ENCODE measurements around the gene ETV7. TPM values are rescaled to one million over a fixed set of nuclear protein-coding genes. Genes with fewer than 3 reads are reported as not detected.

The ETV7 gene
- total RNA-seq, 2 donors from 2014 or later: 6.9 to 19.8 TPM

GRCh38 chr6:36336779-36337241 is 50.7 kb downstream of the ETV7 start, which contains the start of gene BNIP5:
TSS of gene BNIP5 (minus strand) at chr6:36336888. CDS start at chr6:36330690, 6,198 bp downstream.
- peaks cover 11% of the 10 kb centered on the region in 2 donors for H3K4me1 Mint-ChIP-seq (ENCODE audit: low read depth in 2 of 2)
- peaks cover 47 to 52% of the 10 kb centered on the region in 2 donors for H3K27me3 Mint-ChIP-seq
- peak; percentile 6 for DNase-seq (ENCODE audit: low spot score)
- no peaks in the 10 kb centered on the region for H3K9me3 Mint-ChIP-seq
- no peaks in the 10 kb centered on the region for H3K36me3 Mint-ChIP-seq
- H3K27ac Mint-ChIP-seq: no peak within 1 kb of the TSS
- no peak within 1 kb of the TSS for H3K4me3 Mint-ChIP-seq
- no peak for ATAC-seq

DNA sequence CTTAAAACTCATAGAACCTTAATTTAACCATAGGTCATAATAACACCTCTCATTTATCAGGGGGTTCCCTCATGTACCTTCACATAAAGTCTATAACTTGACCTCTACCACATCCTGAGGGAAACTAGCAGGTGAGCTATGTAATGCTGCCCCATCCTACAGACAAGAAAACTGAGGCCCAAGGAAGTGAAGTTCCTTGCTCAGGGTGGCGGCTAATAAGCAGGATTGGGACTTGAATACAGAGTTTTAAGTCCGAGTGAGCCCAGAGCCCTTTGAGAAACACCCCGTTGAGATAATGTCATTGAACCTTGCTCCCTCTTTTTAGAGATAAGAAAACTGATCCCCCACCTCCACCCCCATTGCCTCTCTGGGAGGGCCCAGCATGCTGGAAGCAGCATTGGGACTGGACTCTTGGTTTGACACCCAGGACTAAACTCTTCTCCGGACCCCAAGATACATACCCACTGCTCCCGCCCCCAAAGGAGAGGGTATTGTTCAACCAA is 51.2 kb downstream of the ETV7 start:
- no peak overlapping the region for H3K4me3 Mint-ChIP-seq
- H3K4me1 Mint-ChIP-seq (ENCODE audit: low read depth in 2 of 2): peaks cover 11% of the 10 kb centered on the region in 2 donors
- peaks cover 49 to 52% of the 10 kb centered on the region in 2 donors for H3K27me3 Mint-ChIP-seq
- H3K36me3 Mint-ChIP-seq: no peaks in the 10 kb centered on the region
- DNase-seq (ENCODE audit: low spot score) (peak; percentile 23), ATAC-seq (no peak)
- no peak overlapping the region for H3K27ac Mint-ChIP-seq
- H3K9me3 Mint-ChIP-seq: no peaks in the 10 kb centered on the region

- DNase-seq (ENCODE audit: low spot score) (peak; percentile 39), ATAC-seq (no peak)
- no peaks in the 10 kb centered on the region for H3K36me3 Mint-ChIP-seq
- peaks cover 7% of the 10 kb centered on the region in 2 donors for H3K4me1 Mint-ChIP-seq (ENCODE audit: low read depth in 2 of 2)
- H3K27ac Mint-ChIP-seq: no peak overlapping the region
- no peak overlapping the region for H3K4me3 Mint-ChIP-seq
- no peaks in the 10 kb centered on the region for H3K9me3 Mint-ChIP-seq
- peaks cover 44 to 49% of the 10 kb centered on the region in 2 donors for H3K27me3 Mint-ChIP-seq
Measured at GRCh38 chr6:36335465-36336207, 51.8 kb downstream of the ETV7 start.

- H3K9me3 Mint-ChIP-seq: no peaks in the 10 kb centered on the region
- H3K27ac Mint-ChIP-seq: no peak overlapping the region
- H3K4me3 Mint-ChIP-seq: no peak overlapping the region
- H3K36me3 Mint-ChIP-seq: no peaks in the 10 kb centered on the region
- DNase-seq (ENCODE audit: low spot score) (peak; percentile 40), ATAC-seq (no peak)
- H3K4me1 Mint-ChIP-seq (ENCODE audit: low read depth in 2 of 2): peaks cover 6% of the 10 kb centered on the region in 2 donors
- H3K27me3 Mint-ChIP-seq: peaks cover 40 to 45% of the 10 kb centered on the region in 2 donors
Measured at GRCh38 chr6:36334832-36335459, 52.5 kb downstream of the ETV7 start.

DNA sequence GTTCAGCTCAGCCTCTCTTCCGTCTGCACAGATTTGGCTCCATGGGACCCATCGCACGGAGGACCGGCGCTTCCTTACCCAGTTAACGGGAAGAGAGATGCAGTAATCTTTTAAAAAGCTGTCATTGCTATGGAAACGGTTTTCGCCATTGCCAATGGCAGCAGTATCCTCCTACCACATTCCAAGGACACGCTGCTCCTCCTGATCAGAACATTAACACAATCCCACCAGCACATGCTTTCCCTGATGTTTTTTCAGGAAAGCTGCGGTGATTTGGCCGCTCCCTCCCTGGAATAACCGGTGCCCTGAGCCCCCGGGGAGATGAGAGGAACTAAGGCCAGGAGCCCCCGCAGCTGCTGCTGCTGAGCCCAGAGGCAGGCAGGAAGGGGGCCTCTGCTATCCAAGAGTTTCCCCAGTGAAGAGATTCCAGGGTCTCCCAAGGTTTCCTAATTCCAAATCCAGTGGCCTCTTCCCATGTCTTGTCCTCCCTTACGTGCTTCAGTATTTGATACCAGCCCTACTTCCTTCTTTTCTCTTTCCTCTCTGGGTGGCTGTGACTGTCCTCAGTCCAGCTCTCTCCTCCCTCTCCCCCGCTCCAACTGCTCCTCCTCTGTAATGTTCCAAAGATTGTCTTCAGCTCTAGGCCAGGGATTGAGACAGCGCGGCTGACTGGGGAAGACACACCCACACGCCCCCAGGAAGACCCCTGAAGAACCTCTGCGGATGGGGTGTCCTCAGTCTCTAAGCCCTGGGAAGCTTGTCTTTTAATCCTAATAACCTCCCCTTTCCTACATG is 53.3 kb downstream of the ETV7 start:
- no peaks in the 10 kb centered on the region for H3K9me3 Mint-ChIP-seq
- peaks cover 6% of the 10 kb centered on the region in 2 donors for H3K4me1 Mint-ChIP-seq (ENCODE audit: low read depth in 2 of 2)
- DNase-seq (ENCODE audit: low spot score): peak; percentile 38
- no peak for ATAC-seq
- H3K27me3 Mint-ChIP-seq: peaks cover 37 to 40% of the 10 kb centered on the region in 2 donors
- H3K36me3 Mint-ChIP-seq: no peaks in the 10 kb centered on the region
- H3K4me3 Mint-ChIP-seq: no peak overlapping the region
- no peak overlapping the region for H3K27ac Mint-ChIP-seq

GRCh38 chr6:36333171-36333895 is 54.1 kb downstream of the ETV7 start:
- DNase-seq (ENCODE audit: low spot score) (peak; percentile 35), ATAC-seq (no peak)
- Mint-ChIP-seq H3K4me1 (ENCODE audit: low read depth in 2 of 2) (peaks cover 6% of the 10 kb centered on the region in 2 donors), H3K27ac (no peak overlapping the region), H3K9me3 (no peaks in the 10 kb centered on the region), H3K27me3 (peaks cover 37 to 40% of the 10 kb centered on the region in 2 donors), H3K36me3 (no peaks in the 10 kb centered on the region), H3K4me3 (no peak overlapping the region)

- DNase-seq (ENCODE audit: low spot score) (no peak), ATAC-seq (no peak)
- H3K27ac Mint-ChIP-seq: no peak overlapping the region
- no peaks in the 10 kb centered on the region for H3K36me3 Mint-ChIP-seq
- no peaks in the 10 kb centered on the region for H3K4me1 Mint-ChIP-seq (ENCODE audit: low read depth in 2 of 2)
- no peaks in the 10 kb centered on the region for H3K9me3 Mint-ChIP-seq
- H3K4me3 Mint-ChIP-seq: no peak overlapping the region
- peaks cover 35 to 37% of the 10 kb centered on the region in 2 donors for H3K27me3 Mint-ChIP-seq
Measured at GRCh38 chr6:36331381-36331780, 56.1 kb downstream of the ETV7 start.

DNA sequence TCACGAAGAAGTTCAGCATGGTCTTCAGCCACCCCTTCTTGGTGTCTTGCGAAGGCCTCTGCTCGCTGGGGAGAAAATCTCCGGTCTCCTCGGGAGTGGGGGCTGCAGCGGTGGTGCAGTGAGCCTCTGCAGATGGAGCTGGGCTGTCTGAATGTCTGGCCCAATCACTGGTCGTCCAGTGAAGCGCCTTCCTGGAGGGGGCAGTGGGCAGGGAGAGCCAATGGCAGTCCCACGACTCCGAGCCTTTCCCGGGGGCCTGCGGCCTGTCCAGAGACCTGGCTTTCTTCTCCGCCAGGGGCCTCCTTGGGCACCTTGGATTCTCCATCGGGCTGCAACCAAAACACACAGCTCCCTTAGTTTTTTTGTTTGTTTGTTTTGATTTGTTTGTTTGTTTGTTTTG is 57.1 kb downstream of the ETV7 start:
- no peak overlapping the region for H3K4me3 Mint-ChIP-seq
- H3K4me1 Mint-ChIP-seq (ENCODE audit: low read depth in 2 of 2): no peaks in the 10 kb centered on the region
- H3K27me3 Mint-ChIP-seq: peaks cover 31 to 32% of the 10 kb centered on the region in 2 donors
- H3K36me3 Mint-ChIP-seq: no peaks in the 10 kb centered on the region
- DNase-seq (ENCODE audit: low spot score) (no peak), ATAC-seq (no peak)
- H3K9me3 Mint-ChIP-seq: no peaks in the 10 kb centered on the region
- H3K27ac Mint-ChIP-seq: no peak overlapping the region

GRCh38 chr6:36329798-36330291 is 57.6 kb downstream of the ETV7 start:
- Mint-ChIP-seq H3K27me3 (peaks cover 25 to 27% of the 10 kb centered on the region in 2 donors), H3K36me3 (no peaks in the 10 kb centered on the region), H3K4me1 (ENCODE audit: low read depth in 2 of 2) (no peaks in the 10 kb centered on the region)

DNA sequence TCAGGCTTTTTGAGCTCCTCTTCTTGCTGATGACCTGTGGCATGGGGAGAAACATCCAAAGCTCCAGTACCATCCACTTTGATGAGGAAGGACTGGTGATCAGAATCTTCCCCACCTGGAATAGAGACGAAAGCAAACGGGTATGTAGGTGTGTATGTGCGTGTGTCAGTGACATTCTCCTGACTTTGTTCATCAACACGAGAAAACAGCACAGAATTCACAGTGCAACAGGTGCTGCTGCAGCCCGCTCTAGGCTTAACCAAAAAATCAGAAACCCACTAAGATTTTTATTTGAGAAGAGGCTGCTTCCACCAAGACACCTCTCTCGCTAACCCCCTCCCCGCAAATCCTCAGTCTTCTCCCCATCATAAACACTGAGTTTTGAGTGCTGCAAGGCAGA is 58.9 kb downstream of the ETV7 start:
- no peak overlapping the region for H3K4me3 Mint-ChIP-seq
- peaks cover 16% of the 10 kb centered on the region in 2 donors for H3K27me3 Mint-ChIP-seq
- DNase-seq (ENCODE audit: low spot score) (peak; percentile 29), ATAC-seq (no peak)
- H3K27ac Mint-ChIP-seq: no peak overlapping the region
- no peaks in the 10 kb centered on the region for H3K36me3 Mint-ChIP-seq
- H3K9me3 Mint-ChIP-seq: no peaks in the 10 kb centered on the region
- no peaks in the 10 kb centered on the region for H3K4me1 Mint-ChIP-seq (ENCODE audit: low read depth in 2 of 2)

More at GRCh38 chr6:36329798-36330291, 57.6 kb downstream of the ETV7 start:
- Mint-ChIP-seq H3K27ac (no peak overlapping the region), H3K9me3 (no peaks in the 10 kb centered on the region), H3K4me3 (no peak overlapping the region)
- DNase-seq (ENCODE audit: low spot score): no peak
- ATAC-seq: no peak

DNA sequence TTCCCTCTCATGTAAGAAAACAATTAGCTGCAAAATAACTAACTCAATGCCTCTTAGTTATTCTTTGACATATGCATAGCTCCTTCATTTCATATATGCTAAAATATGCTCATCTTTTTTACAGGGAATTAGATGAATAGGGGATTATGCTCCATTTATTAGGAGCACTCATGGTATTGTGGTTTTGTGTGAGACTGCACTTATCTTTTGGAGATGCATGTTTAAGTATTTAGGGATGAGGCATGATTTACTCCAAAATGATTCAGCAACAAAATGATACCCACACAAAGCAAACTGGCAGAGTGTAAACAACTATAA is 59.6 kb downstream of the ETV7 start:
- Mint-ChIP-seq H3K27ac (no peak overlapping the region), H3K36me3 (no peaks in the 10 kb centered on the region), H3K4me1 (ENCODE audit: low read depth in 2 of 2) (no peaks in the 10 kb centered on the region), H3K9me3 (no peaks in the 10 kb centered on the region), H3K4me3 (no peak overlapping the region), H3K27me3 (peaks cover 12% of the 10 kb centered on the region in 2 donors)
- no peak for ATAC-seq
- no peak for DNase-seq (ENCODE audit: low spot score)

GRCh38 chr6:36327226-36327918 is 60.1 kb downstream of the ETV7 start:
- Mint-ChIP-seq H3K9me3 (no peaks in the 10 kb centered on the region), H3K4me1 (ENCODE audit: low read depth in 2 of 2) (no peaks in the 10 kb centered on the region), H3K27me3 (peaks cover 7 to 10% of the 10 kb centered on the region in 2 donors), H3K36me3 (no peaks in the 10 kb centered on the region), H3K27ac (no peak overlapping the region), H3K4me3 (no peak overlapping the region)
- ATAC-seq (no peak), DNase-seq (ENCODE audit: low spot score) (no peak)
